HepG2 (cell line): ENCODE measurements around the gene WNK2. TPM values are rescaled to one million over a fixed set of nuclear protein-coding genes. Genes with fewer than 3 reads are reported as not detected.

ENCODE experiments used
- ATAC-seq: fragments of 200-7000 bp; cut with Tn5 transposase; 3 replicates; pipeline ENCODE4 v1.9.1; 2020; ENCODE audit warnings: mild to moderate bottlenecking, moderate library complexity
- BruUV-seq: library from RNA; stranded (reverse); fragments of 400-500 nt; replicated peaks from 2 replicates; lab custom pipeline; 2021; lab: Mats Ljungman, UMichigan
- CTCF ChIA-PET: fragments of 300-600 bp; formaldehyde crosslinking; extraction: SDS; loops from one replicate; lab custom pipeline; 2021; ENCODE audit warnings: low total read pairs, inconsistent platforms, low intra/inter-chr PET ratio; lab: Yijun Ruan, JAX
- POLR2A ChIA-PET: fragments of 350-600 bp; sonication (Branson Sonifier 250); formaldehyde crosslinking; loops from one replicate; lab custom pipeline; 2020; ENCODE audit warnings: antibody characterized with exemption, inconsistent platforms; lab: Yijun Ruan, JAX
- DNase-seq: peaks from one replicate; pipeline ENCODE4 v3.0.0-alpha.2; 2015; ENCODE audit warnings: low spot score
- FAIRE-seq: peaks from 3 replicates; lab custom pipeline; 2011; peaks lifted over from hg19 to GRCh38; lab: Jason Lieb, UNC
- H2AFZ ChIP-seq: one replicate; pipeline ENCODE4 v1.6.1; 2011; ENCODE audit warnings: low read length, inconsistent platforms
- H3K27ac ChIP-seq: fragments of 300-600 bp; 3 replicates; pipeline ENCODE4 v1.8.0; 2011; ENCODE audit warnings: mixed run types, mild to moderate bottlenecking, mixed read lengths, low read length, inconsistent platforms; ENCODE audit not compliant: insufficient read depth; ENCODE audit errors: extremely low read length
- H3K27me3 ChIP-seq, 2 experiments: fragments of 200-600 bp in 1 of 2; 2 replicates in 1 of 2; 3 replicates in 1 of 2; pipeline versions ENCODE4 v1.6.0 to v1.8.0; 2011; ENCODE audit warnings: low read length in 2 of 2, mild to moderate bottlenecking in 2 of 2, moderate library complexity in 2 of 2, inconsistent platforms in 1 of 2; ENCODE audit not compliant: insufficient read depth in 2 of 2, control insufficient read depth in 1 of 2
- H3K36me3 ChIP-seq, 2 experiments: fragments of 200-600 bp in 1 of 2; replicated peaks in 1 of 2; 2 replicates in 1 of 2; 3 replicates in 1 of 2; pipeline versions ENCODE4 v1.5.1 to v1.8.0; 2011; ENCODE audit warnings: low read length in 2 of 2, inconsistent platforms in 1 of 2; ENCODE audit not compliant: insufficient read depth in 2 of 2, control insufficient read depth in 1 of 2
- H3K4me1 ChIP-seq: 2 replicates; pipeline ENCODE4 v1.5.1; 2012; ENCODE audit warnings: low read length, inconsistent platforms; ENCODE audit not compliant: insufficient read depth
- H3K4me2 ChIP-seq: 2 replicates; pipeline ENCODE4 v1.6.0; 2011; ENCODE audit warnings: low read depth, low read length, inconsistent platforms
- H3K4me3 ChIP-seq, 3 experiments: fragments of 200-600 bp in 1 of 3; sonication (generic), shearing (Covaris generic) in 1 of 3; replicated peaks in 1 of 3; 2 replicates each; pipeline ENCODE4 v1.5.1; 2011 to 2016; ENCODE audit warnings: low read length in 3 of 3, inconsistent platforms in 2 of 3, low read depth in 2 of 3, mild to moderate bottlenecking in 2 of 3, control low read depth in 1 of 3, mixed read lengths in 1 of 3; ENCODE audit not compliant: insufficient read depth in 1 of 3
- H3K79me2 ChIP-seq: one replicate; pipeline ENCODE4 v1.6.1; 2011; ENCODE audit warnings: low read length, inconsistent platforms; ENCODE audit not compliant: insufficient read depth
- H3K9ac ChIP-seq: 2 replicates; pipeline ENCODE4 v1.6.0; 2011; ENCODE audit warnings: mild to moderate bottlenecking, low read depth, low read length, inconsistent platforms; ENCODE audit not compliant: insufficient read depth
- H3K9me3 ChIP-seq: 2 replicates; pipeline ENCODE4 v1.5.1; 2012; ENCODE audit warnings: mild to moderate bottlenecking, low read length
- H4K20me1 ChIP-seq: 2 replicates; pipeline ENCODE4 v1.6.0; 2011; ENCODE audit warnings: inconsistent platforms, mild to moderate bottlenecking, low read length, moderate library complexity; ENCODE audit not compliant: insufficient read depth
- MAFG ChIP-seq: sonication (generic); formaldehyde crosslinking; IDR thresholded peaks from 2 replicates; pipeline ENCODE4 v1.5.1; 2020; ENCODE audit warnings: mild to moderate bottlenecking, missing genetic modification reagents
- ZNF17 ChIP-seq: sonication (generic); formaldehyde crosslinking; IDR thresholded peaks from 2 replicates; pipeline ENCODE4 v1.5.0; 2020; ENCODE audit warnings: mild to moderate bottlenecking, missing genetic modification reagents
- ZNF264 ChIP-seq: sonication (generic); formaldehyde crosslinking; IDR thresholded peaks from 2 replicates; pipeline ENCODE4 v1.4.0; 2020; ENCODE audit warnings: missing genetic modification reagents
- ZNF329 ChIP-seq: sonication (generic); formaldehyde crosslinking; IDR thresholded peaks from 2 replicates; pipeline ENCODE4 v1.9.0; 2021; ENCODE audit warnings: low read depth, mild to moderate bottlenecking, missing genetic modification reagents
- WGBS: methylation state at CpG from one replicate; pipeline ENCODE4 v1.1.6; 2017; ENCODE audit warnings: low lambda C conversion rate; 5-methylcytosine and 5-hydroxymethylcytosine counted together
- in situ Hi-C: cut with HindIII; loops from 2 replicates; pipeline ENCODE4 v1.10.0; 2017; ENCODE audit warnings: low pct_unique_long_range_greater_than_20kb; ENCODE audit not compliant: extremely low pct_ligation_motif_present
- intact Hi-C: fragments of 100-400 bp; cut with micrococcal nuclease; formaldehyde crosslinking; loops from one replicate; pipeline ENCODE4 v1.10.0; 2022; ENCODE audit not compliant: unreplicated experiment
- polyA plus RNA-seq, 8 experiments: library from polyadenylated mRNA; depleted of rRNA in 3 of 8; stranded (reverse) in 7 of 8; unstranded in 1 of 8; fragments of >200 nt; fragmentation: Illumina TruSeq in 4 of 8; extraction: Trizol in 4 of 8; gene quantifications; 2 replicates each; pipeline versions ENCODE4 v1.2.1 to v1.2.3, GENCODE V29; 2011 to 2016; ENCODE audit warnings: low read depth in 4 of 8, missing spikeins in 1 of 8, mixed read lengths in 1 of 8; ENCODE audit not compliant: insufficient read depth in 1 of 8
- total RNA-seq, 5 experiments: library from RNA; depleted of rRNA; stranded (reverse); fragments of >200 nt; fragmentation: Illumina TruSeq; extraction: Trizol; gene quantifications; 2 replicates each; pipeline ENCODE4 v1.2.3, GENCODE V29; 2016; ENCODE audit warnings: low read depth in 1 of 5
- TF ChIP-seq, protein P1 (sequence below): sonication (generic); formaldehyde crosslinking; IDR thresholded peaks from 2 replicates; pipeline ENCODE4 v1.5.0; 2020; ENCODE audit warnings: missing genetic modification reagents

The WNK2 gene
- total and polyA plus RNA-seq, 2 of the 13 experiments (the other 11 are each of a cell fraction or from before 2014, with no cell fraction given): 10.5 to 12.0 TPM

DNA sequence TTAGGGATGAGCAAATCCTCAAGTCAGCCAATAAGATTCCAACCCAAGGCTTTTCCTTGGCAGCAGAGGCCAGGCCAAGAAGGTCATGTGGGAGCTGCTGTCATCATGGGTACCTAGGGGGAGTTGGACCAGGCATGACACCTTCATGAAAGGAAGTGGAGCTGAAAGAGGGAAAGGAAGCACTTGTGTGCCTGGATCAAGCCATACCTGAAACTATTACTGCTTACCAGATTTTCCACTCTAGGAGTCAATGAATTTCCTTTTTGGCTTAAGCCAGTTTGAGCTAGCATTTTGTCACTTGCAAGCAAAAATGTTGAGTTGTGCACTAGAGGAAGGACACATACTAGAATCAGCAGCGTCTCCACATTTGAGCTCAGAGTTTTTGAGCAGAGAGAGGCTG is 14.5 kb upstream of the WNK2 start:
- H3K9ac ChIP-seq: no peak overlapping the region
- no peaks in the 10 kb centered on the region for H4K20me1 ChIP-seq
- H3K27me3 ChIP-seq: peaks cover 5 to 30% of the 10 kb centered on the region in 2 experiments; a peak in 4 of 5 replicates
- H3K36me3 ChIP-seq: no peaks in the 10 kb centered on the region
- ChIA-PET POLR2A (no interaction called here), CTCF (no interaction called here)
- 25% methylated on average over 1 of the region's 1 CpG for WGBS
- ATAC-seq (no peak), FAIRE-seq (no peak), DNase-seq (no peak)
- H3K4me1 ChIP-seq: peaks cover 42% of the 10 kb centered on the region
- no peak overlapping the region for H3K27ac ChIP-seq
- H3K79me2 ChIP-seq: no peaks in the 10 kb centered on the region
- in situ Hi-C loops (loop anchor here (25.0 kb wide), 1 partner anchor 268 kb away; no protein-coding TSS in a partner anchor), intact Hi-C loops (no loop called here)
- no TSS peak for BruUV-seq
- H3K9me3 ChIP-seq: no peaks in the 10 kb centered on the region
- TF ChIP-seq ZNF329 (CRISPR knock-in tag) (peak; percentile 99), ZNF264 (CRISPR knock-in tag) (no peak)
- H3K4me3 ChIP-seq: no peak overlapping the region
- H3K4me2 ChIP-seq: no peak overlapping the region
- H2AFZ ChIP-seq: no peak overlapping the region

DNA sequence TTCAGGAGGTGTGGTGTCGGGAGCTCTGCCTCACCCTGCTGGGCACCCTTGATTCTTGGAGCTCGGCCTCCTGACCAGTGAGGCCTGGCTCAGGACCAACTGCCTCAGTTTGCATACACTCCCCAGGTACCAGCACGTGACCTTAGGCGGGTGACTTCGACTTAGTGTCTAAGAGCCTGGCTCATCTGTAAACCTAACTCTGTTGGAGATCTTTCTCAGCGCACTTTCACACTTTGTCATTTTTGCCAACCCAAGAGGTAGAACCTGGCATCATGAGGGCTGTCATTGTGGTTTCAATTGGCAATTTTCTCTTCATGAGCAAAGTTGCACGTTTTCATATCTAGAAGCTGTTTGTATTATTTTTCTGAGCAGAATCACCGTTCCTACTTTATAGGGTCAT is 13.4 kb upstream of the WNK2 start:
- TF ChIP-seq MAFG (CRISPR knock-in tag) (no peak), ZNF17 (CRISPR knock-in tag) (no peak)
- TF ChIP-seq, protein P1, sequence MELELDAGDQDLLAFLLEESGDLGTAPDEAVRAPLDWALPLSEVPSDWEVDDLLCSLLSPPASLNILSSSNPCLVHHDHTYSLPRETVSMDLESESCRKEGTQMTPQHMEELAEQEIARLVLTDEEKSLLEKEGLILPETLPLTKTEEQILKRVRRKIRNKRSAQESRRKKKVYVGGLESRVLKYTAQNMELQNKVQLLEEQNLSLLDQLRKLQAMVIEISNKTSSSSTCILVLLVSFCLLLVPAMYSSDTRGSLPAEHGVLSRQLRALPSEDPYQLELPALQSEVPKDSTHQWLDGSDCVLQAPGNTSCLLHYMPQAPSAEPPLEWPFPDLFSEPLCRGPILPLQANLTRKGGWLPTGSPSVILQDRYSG (CRISPR knock-in tag): no peak
- intact Hi-C loops: no loop called here
- Histone ChIP-seq H3K4me1 (peaks cover 42% of the 10 kb centered on the region), H3K4me2 (no peak overlapping the region), H2AFZ (no peak overlapping the region), H3K9me3 (no peaks in the 10 kb centered on the region), H4K20me1 (no peaks in the 10 kb centered on the region), H3K27ac (no peak overlapping the region), H3K4me3 (no peak overlapping the region), H3K27me3 (peaks cover 5 to 32% of the 10 kb centered on the region in 2 experiments), H3K9ac (no peak overlapping the region), H3K79me2 (no peaks in the 10 kb centered on the region), H3K36me3 (no peaks in the 10 kb centered on the region)
- FAIRE-seq: no peak
- in situ Hi-C loops: loop anchor here (25.0 kb wide), 1 partner anchor 267 kb away; no protein-coding TSS in a partner anchor
- DNase-seq: no peak
- 25% methylated on average over 8 of the region's 8 CpGs for WGBS
- ATAC-seq: no peak
- ChIA-PET POLR2A (no interaction called here), CTCF (no interaction called here)
- BruUV-seq: no TSS peak
